Cardiac septum (tissue), 1 donor: ENCODE measurements around the gene RTL10. TPM values are rescaled to one million over a fixed set of nuclear protein-coding genes. Genes with fewer than 3 reads are reported as not detected.
"Not testable (repeated sequence)": the region's sequence is repeated elsewhere in the genome, so short reads cannot be mapped to it uniquely, and the experiment has no call there.

Experiments used
- DNase-seq: peaks from one replicate; pipeline ENCODE4 v3.0.0-alpha.2; 2020; ENCODE audit warnings: low spot score
- intact Hi-C: fragments of 100-400 bp; cut with DNase I; formaldehyde crosslinking; loops from one replicate; pipeline ENCODE4 v1.14.0; 2022
- total RNA-seq: library from RNA; stranded (reverse); fragmentation: NEBNext Ultra II Directional; extraction: Animal tissue kit (Norgen Biotek cat#: 25700); gene quantifications from one replicate; pipeline ENCODE4 v1.2.1, GENCODE V29; 2021
- donor health status: DM: no; HTN: no; CAD: no.

Gene RTL10
- total RNA-seq, 1 donor from 2014 or later: 6.3 TPM

DNA sequence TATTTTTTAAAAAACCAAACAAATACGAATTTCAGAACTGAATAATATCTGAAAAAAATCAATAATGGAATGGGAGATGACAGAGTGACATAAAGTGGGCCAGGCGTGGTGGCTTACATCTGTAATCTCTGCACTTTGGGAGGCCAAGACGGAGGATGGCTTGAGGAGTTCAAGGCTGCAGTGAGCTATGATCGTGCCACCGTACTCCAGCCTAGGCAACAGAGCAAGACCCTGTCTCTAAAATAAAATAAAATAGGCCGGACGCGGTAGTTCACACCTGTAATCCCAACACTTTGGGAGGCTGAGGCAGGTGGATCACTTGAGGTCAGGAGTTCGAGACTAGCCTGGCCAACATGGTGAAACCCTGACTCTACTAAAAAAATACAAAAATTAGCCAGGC is 21.3 kb downstream of the RTL10 start:
- intact Hi-C loops, DNase-seq: not testable (repeated sequence)

GRCh38 chr22:19832476-19833108 is 22.1 kb downstream of the RTL10 start:
- intact Hi-C loops: no loop called here
- DNase-seq: no peak

DNA sequence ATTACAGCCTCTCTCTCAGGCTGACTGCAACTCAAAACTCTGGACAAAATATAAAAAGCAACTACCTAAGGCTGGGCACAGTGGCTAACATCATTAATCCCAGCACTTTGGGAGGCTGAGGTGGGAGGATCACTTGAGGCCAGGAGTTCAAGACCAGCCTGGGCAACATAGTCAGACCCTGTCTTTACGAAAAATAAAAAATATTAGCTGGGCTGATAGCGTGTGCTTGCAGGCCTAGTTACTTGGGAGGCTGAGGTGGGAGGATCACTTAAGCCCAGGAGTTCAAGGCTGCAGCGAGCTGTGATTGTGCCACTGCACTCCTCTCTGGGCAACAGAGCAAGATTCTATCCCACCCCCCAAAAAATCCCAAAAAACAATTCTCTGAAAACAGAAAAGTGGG is 22.7 kb downstream of the RTL10 start:
- DNase-seq, intact Hi-C loops: not testable (repeated sequence)

DNA sequence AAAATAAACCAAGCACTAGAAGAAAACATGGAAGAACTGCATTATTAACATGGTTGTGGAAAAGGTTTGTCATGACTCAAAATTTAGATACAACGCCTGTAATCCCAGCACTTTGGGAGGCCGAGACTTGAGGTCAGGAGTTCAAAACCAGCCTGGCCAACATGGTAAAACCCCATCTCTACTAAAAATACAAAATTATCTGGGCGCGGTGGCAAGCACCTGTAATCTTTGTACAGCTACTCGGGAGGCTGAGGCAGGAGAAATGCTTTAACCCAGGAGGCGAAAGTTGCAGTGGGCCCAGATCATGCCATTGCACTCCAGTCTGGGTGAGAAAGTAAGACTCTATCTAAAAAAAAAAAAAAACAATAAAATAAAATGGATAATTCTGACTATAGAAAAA is 23.7 kb downstream of the RTL10 start:
- intact Hi-C loops: no loop called here
- DNase-seq: no peak

- intact Hi-C loops: no loop called here
- no peak for DNase-seq
Measured at GRCh38 chr22:19828035-19828401, 26.7 kb downstream of the RTL10 start.

DNA sequence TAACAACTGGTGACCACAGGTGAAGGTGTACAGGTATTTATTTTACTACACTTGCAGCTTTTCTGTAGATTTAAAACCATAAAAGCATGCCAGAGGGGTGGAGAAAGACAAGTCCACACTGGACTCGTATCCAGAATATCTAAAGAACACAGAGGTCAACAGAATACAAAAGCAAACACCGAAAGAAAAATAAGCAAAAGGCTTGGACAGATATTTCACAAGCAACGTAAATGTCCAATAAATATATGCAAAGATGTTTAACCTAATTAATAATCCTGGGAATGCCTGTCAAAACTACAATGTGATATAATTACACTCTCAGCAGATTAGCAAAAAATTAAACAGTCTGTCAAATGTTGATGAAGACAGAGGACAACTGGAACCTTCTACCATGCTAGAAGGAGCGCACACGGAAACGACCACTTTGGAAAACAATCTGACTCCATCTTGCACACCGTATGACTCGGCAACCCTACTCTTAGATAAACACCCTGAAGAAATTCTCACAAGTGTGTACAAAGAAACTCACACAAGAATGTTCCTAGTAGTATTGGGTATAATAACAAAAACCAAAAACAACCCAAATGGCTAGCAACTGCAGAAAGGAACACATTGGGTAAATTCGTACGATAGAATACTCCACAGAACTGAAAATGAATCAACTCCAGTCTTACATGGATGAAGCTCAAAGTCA is 27.2 kb downstream of the RTL10 start:
- DNase-seq: no peak
- intact Hi-C loops: no loop called here

GRCh38 chr22:19826619-19826950 is 28.1 kb downstream of the RTL10 start:
- DNase-seq: no peak
- intact Hi-C loops: no loop called here

DNA sequence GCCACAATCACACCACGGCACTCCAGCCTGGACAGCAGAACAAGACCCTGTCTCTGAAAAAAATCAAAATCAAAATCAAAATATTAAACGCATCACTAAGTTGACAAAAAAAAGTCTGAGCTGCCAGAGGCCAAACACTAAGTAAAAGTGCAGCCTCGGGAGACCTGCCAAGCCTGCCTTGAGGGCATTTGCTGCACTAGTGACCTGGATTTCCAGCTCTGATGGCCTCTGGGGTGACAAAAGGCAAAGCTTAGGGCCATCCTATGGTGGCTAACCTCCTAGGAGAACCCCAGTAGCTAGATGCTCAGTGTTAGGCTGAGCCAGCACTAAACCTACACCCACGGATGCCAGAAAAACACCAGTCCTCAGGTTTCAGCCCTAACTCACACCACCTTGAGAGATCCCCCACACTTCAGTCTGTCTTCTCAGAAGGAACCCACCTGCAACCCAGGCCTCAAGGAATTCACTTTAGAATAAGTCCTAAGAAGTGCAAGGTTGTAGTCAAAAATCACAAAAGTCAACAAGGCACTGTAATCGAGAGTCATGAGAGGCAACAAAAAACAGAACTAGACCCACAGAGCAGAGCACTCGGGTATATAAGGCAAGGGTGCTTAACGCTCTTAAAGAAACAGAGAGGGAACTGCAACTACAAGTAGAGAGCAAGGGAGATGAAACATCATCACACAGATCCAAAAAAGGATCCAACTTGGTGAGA is 28.6 kb downstream of the RTL10 start:
- peak; percentile 46 for DNase-seq
- intact Hi-C loops: no loop called here

- DNase-seq: no peak
Measured at GRCh38 chr22:19824926-19825339, 29.7 kb downstream of the RTL10 start.

DNA sequence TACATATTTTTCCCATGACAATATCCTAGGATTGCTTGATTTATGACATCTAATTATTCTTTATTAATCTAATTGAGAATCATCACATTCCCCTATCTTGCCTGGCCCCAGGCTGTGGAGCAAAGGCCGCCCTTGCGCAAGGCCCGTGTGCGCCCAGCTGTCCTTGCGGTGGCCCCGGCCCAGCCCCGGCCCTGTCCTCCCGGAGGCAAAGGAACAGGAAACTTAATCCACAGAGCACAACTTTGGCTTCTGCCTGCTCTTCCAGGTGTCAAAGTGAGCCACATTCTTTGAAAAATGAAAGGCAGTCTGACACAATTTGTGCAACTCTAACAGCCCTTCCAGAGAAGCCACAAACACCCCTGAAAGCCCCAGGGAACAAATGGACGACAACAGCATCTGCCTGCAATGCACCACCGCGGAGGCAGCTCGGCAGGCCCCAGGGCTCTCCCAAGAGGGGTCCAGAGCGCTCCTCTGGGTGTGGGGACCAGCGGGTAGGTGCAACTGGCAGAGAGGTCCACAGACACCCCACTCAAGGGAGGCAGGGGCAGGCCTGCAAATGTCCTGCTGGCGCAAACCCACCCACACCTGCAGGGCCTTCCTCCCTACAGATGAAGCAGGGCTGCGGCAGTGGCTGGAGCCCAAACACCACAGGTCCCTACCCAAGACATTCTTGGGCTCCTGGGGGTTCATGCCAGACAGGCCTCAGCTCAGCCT is 30.3 kb downstream of the RTL10 start:
- DNase-seq: peak; percentile 57
- intact Hi-C loops: no loop called here

More at GRCh38 chr22:19824926-19825339, 29.7 kb downstream of the RTL10 start:
- intact Hi-C loops: no loop called here

GRCh38 chr22:19823902-19824211 is 30.8 kb downstream of the RTL10 start:
- no peak for DNase-seq
- intact Hi-C loops: no loop called here

GRCh38 chr22:19823191-19823901 is 31.3 kb downstream of the RTL10 start:
- intact Hi-C loops: no loop called here
- peak; percentile 55 for DNase-seq

DNA sequence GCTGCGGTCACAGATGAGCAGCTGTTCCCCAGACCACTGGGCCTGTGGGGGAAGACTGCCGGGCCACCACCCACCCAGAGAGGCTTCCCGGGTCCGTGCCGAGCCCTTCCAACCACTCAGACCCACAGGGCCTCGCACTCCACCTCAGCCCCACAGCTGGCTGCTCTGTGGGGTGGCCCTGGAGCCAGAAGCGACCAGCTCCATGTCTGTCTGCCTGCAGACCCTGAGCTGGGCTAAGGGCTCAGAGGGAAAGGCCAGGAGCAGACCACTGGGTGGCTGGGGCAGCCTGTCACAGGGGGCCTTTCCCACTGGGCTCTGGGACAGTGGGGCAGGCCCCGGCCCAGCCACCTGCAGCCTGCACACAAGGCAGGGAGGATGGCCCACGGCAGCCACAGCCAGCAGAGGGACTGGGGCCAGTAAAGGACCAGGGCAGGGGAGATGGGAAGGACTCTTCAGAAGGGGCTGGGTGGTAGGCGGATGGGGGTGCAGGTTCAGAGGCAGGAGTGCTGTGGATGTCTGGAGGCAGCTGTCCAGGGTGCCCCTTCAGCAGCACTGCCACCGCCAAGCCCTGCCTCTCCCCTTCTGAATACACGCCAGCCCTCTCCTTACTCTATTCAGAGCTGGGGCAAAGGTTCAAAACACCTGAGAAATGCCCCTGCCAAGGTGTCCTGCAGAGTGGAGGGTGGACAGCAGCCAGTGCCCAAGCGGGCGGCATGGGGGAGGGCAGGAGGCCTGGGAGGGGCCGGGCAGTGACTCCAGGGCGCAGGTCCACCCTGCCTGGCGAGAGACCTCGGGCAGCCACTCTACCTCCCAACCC is 32.2 kb downstream of the RTL10 start:
- intact Hi-C loops: no loop called here
- DNase-seq: peak; percentile 67

- intact Hi-C loops: no loop called here
- DNase-seq: peak; percentile 63
Measured at GRCh38 chr22:19821523-19822300, 33.0 kb downstream of the RTL10 start.

GRCh38 chr22:19820880-19821522 is 33.7 kb downstream of the RTL10 start:
- peak; percentile 75 for DNase-seq
- intact Hi-C loops: no loop called here

- intact Hi-C loops: loop anchor here (10.0 kb wide), 1 partner anchor 85 kb away; no protein-coding TSS in a partner anchor
- peak; percentile 65 for DNase-seq
Measured at GRCh38 chr22:19819911-19820879, 34.5 kb downstream of the RTL10 start.
